DOHH2 (cell line): Measurements from ENCODE around the gene HJV.

Experiments
- EZH2phosphoT487 ChIP-seq: fragments of 200-600 bp; sonication (generic); IDR thresholded peaks from 2 replicates; pipeline ENCODE4 v1.6.1; 2017; ENCODE audit warnings: borderline replicate concordance, mild to moderate bottlenecking, antibody characterized with exemption, low read length, moderate library complexity, mixed read lengths
- TF ChIP-seq, protein P1 (sequence below): fragments of 200-600 bp; sonication (generic); IDR thresholded peaks from one replicate; pipeline ENCODE4 v1.5.1; 2014; ENCODE audit warnings: antibody characterized with exemption, mild to moderate bottlenecking, low read depth, low read length; ENCODE audit not compliant: poor library complexity, severe bottlenecking

DNA sequence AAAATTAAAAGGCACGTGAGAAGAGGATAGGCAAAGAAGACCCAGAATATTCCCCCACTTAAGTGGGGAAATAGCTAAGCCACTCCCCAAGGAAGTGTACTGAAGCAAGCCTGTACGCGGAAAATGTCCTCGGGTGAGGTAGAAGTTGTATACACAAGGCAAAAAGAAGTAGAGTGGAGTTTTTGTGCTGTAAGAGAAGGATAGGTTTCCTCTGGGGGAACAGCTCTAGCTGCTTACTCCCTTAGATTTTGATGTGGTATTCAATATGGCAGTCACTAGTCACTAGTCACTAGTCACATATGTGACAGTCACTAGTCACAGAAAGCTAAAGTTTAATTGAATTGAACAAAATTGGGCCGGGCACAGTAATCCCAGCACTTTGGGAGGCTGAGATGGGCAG lies 32.8 kb downstream of the HJV start:
- TF ChIP-seq, protein P1, sequence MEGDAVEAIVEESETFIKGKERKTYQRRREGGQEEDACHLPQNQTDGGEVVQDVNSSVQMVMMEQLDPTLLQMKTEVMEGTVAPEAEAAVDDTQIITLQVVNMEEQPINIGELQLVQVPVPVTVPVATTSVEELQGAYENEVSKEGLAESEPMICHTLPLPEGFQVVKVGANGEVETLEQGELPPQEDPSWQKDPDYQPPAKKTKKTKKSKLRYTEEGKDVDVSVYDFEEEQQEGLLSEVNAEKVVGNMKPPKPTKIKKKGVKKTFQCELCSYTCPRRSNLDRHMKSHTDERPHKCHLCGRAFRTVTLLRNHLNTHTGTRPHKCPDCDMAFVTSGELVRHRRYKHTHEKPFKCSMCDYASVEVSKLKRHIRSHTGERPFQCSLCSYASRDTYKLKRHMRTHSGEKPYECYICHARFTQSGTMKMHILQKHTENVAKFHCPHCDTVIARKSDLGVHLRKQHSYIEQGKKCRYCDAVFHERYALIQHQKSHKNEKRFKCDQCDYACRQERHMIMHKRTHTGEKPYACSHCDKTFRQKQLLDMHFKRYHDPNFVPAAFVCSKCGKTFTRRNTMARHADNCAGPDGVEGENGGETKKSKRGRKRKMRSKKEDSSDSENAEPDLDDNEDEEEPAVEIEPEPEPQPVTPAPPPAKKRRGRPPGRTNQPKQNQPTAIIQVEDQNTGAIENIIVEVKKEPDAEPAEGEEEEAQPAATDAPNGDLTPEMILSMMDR: no peak
- TF ChIP-seq EZH2phosphoT487: no peak
